IMR-90 (cell line): Measurements from ENCODE around the gene TSR1. TPM values are rescaled to one million over a fixed set of nuclear protein-coding genes. Genes with fewer than 3 reads are reported as not detected.

Source experiments
- ATAC-seq: fragments of 200-7000 bp; cut with Tn5 transposase; 2 replicates; pipeline ENCODE4 v1.9.1; 2020; ENCODE audit warnings: low read depth, mild to moderate bottlenecking, moderate library complexity
- BruUV-seq: library from RNA; stranded (reverse); fragments of 400-500 nt; replicated peaks from 2 replicates; lab custom pipeline; 2021; lab: Mats Ljungman, UMichigan
- CTCF ChIA-PET: fragments of 300-600 bp; formaldehyde crosslinking; extraction: SDS; loops from one replicate; lab custom pipeline; 2021; ENCODE audit warnings: antibody characterized with exemption; lab: Yijun Ruan, JAX
- POLR2A ChIA-PET: fragments of 300-600 bp; sonication (Branson Sonifier 250); formaldehyde crosslinking; loops from one replicate; lab custom pipeline; 2022; ENCODE audit warnings: antibody characterized with exemption; ENCODE audit not compliant: unreplicated experiment; lab: Charles Lee
- DNase-seq: peaks from one replicate; pipeline ENCODE4 v3.0.0; 2013
- H2AFZ ChIP-seq: replicated peaks from 2 replicates; pipeline ENCODE3; 2013; ENCODE audit warnings: low read length, mild to moderate bottlenecking; ENCODE audit not compliant: poor library complexity
- H2AK5ac ChIP-seq: 2 replicates; pipeline ENCODE4 v1.6.1; 2013; ENCODE audit warnings: low read depth, low read length, inconsistent platforms
- H2AK9ac ChIP-seq: replicated peaks from 2 replicates; pipeline ENCODE3; 2013; ENCODE audit warnings: mild to moderate bottlenecking, low read depth, low read length, moderate library complexity; ENCODE audit not compliant: poor library complexity
- H2BK120ac ChIP-seq: 2 replicates; pipeline ENCODE4 v1.6.1; 2013; ENCODE audit warnings: low read depth, low read length, inconsistent platforms
- H2BK15ac ChIP-seq: 3 replicates; pipeline ENCODE4 v1.6.1; 2013; ENCODE audit warnings: low read depth, low read length, inconsistent platforms
- H2BK20ac ChIP-seq: 2 replicates; pipeline ENCODE4 v1.6.1; 2013; ENCODE audit warnings: low read depth, mild to moderate bottlenecking, inconsistent platforms, low read length, moderate library complexity
- H2BK5ac ChIP-seq: 2 replicates; pipeline ENCODE4 v1.6.1; 2013; ENCODE audit warnings: mild to moderate bottlenecking, low read depth, low read length, inconsistent platforms; ENCODE audit not compliant: poor library complexity, severe bottlenecking
- H3K14ac ChIP-seq: replicated peaks from 2 replicates; pipeline ENCODE4 v1.6.1; 2013; ENCODE audit warnings: low read depth, low read length, inconsistent platforms
- H3K18ac ChIP-seq: 2 replicates; pipeline ENCODE4 v1.6.1; 2013; ENCODE audit warnings: low read depth, low read length, control low read depth
- H3K23ac ChIP-seq: 2 replicates; pipeline ENCODE4 v1.6.1; 2013; ENCODE audit warnings: low read depth, low read length, inconsistent platforms
- H3K27ac ChIP-seq: 2 replicates; pipeline ENCODE4 v1.5.1; 2013; ENCODE audit warnings: mild to moderate bottlenecking, control low read depth, low read length; ENCODE audit not compliant: insufficient read depth
- H3K27me3 ChIP-seq: 2 replicates; pipeline ENCODE4 v1.6.1; 2013; ENCODE audit warnings: low read length; ENCODE audit not compliant: control insufficient read depth, insufficient read depth
- H3K36me3 ChIP-seq: 2 replicates; pipeline ENCODE4 v1.6.1; 2013; ENCODE audit warnings: low read length, mixed read lengths; ENCODE audit not compliant: control insufficient read depth, insufficient read depth
- H3K4ac ChIP-seq: 2 replicates; pipeline ENCODE4 v1.6.1; 2013; ENCODE audit warnings: low read depth, low read length, inconsistent platforms
- H3K4me1 ChIP-seq: 2 replicates; pipeline ENCODE4 v1.6.1; 2013; ENCODE audit warnings: low read length, mixed read lengths; ENCODE audit not compliant: control insufficient read depth, insufficient read depth
- H3K4me2 ChIP-seq: 2 replicates; pipeline ENCODE4 v1.6.1; 2013; ENCODE audit warnings: low read depth, mild to moderate bottlenecking, control low read depth, low read length, moderate library complexity
- H3K4me3 ChIP-seq: 2 replicates; pipeline ENCODE4 v1.5.1; 2013; ENCODE audit warnings: low read depth, mild to moderate bottlenecking, control low read depth, low read length, moderate library complexity; ENCODE audit not compliant: insufficient read depth
- H3K56ac ChIP-seq: 2 replicates; pipeline ENCODE4 v1.6.1; 2013; ENCODE audit warnings: low read length, inconsistent platforms; ENCODE audit not compliant: insufficient read depth; ENCODE audit errors: extremely low read depth
- H3K79me1 ChIP-seq, 2 experiments: 2 replicates each; pipeline ENCODE4 v1.6.1; 2013; ENCODE audit warnings: low read length in 2 of 2, inconsistent platforms in 1 of 2, low read depth in 1 of 2
- H3K9ac ChIP-seq: 2 replicates; pipeline ENCODE4 v1.6.1; 2013; ENCODE audit warnings: low read depth, low read length, control low read depth
- H3K9me1 ChIP-seq: 2 replicates; pipeline ENCODE4 v1.6.1; 2013; ENCODE audit warnings: low read length, inconsistent platforms; ENCODE audit not compliant: insufficient read depth
- H3K9me3 ChIP-seq: 2 replicates; pipeline ENCODE4 v1.6.1; 2013; ENCODE audit warnings: low read length; ENCODE audit not compliant: control insufficient read depth, insufficient read depth
- H4K20me1 ChIP-seq: 2 replicates; pipeline ENCODE4 v1.6.1; 2013; ENCODE audit warnings: low read length, inconsistent platforms; ENCODE audit not compliant: insufficient read depth
- H4K5ac ChIP-seq: 2 replicates; pipeline ENCODE4 v1.6.1; 2013; ENCODE audit warnings: mild to moderate bottlenecking, low read depth, low read length, control low read depth
- H4K8ac ChIP-seq, 2 experiments: 2 replicates each; pipeline ENCODE4 v1.6.1; 2013; ENCODE audit warnings: low read depth in 2 of 2, low read length in 2 of 2, control low read depth in 1 of 2, inconsistent platforms in 1 of 2
- H4K91ac ChIP-seq: 2 replicates; pipeline ENCODE4 v1.6.1; 2013; ENCODE audit warnings: low read depth, low read length, inconsistent platforms; ENCODE audit not compliant: insufficient read depth
- FOS ChIP-seq: fragments of 150-350 bp; IDR thresholded peaks from 2 replicates; pipeline ENCODE4 v1.6.1; 2016; ENCODE audit warnings: low read depth, low read length
- MAZ ChIP-seq: IDR thresholded peaks from 2 replicates; pipeline ENCODE4 v1.6.1; 2012; ENCODE audit warnings: low read depth, mild to moderate bottlenecking, low read length, improper control_type of control experiment, moderate library complexity, borderline replicate concordance
- NFE2L2 ChIP-seq: fragments of 150-350 bp; IDR thresholded peaks from 2 replicates; pipeline ENCODE4 v1.6.1; 2016; ENCODE audit warnings: low read depth, mild to moderate bottlenecking, low read length
- RAD21 ChIP-seq: IDR thresholded peaks from 2 replicates; pipeline ENCODE4 v1.6.1; 2012; ENCODE audit warnings: low read length, improper control_type of control experiment
- RFX5 ChIP-seq: IDR thresholded peaks from 2 replicates; pipeline ENCODE4 v1.8.0; 2012; ENCODE audit warnings: low read depth, mild to moderate bottlenecking, low read length, moderate library complexity
- SMC3 ChIP-seq: fragments of 150-350 bp; IDR thresholded peaks from 2 replicates; pipeline ENCODE4 v1.6.1; 2016; ENCODE audit warnings: low read depth, mild to moderate bottlenecking, antibody characterized with exemption, low read length, moderate library complexity
- WGBS, 2 experiments: methylation state at CpG; one replicate each; pipeline versions ENCODE4 v1.1.5 to v1.1.7; 2013; ENCODE audit warnings: missing lambda C conversion rate in 2 of 2; ENCODE audit not compliant: insufficient read length in 1 of 2; ENCODE audit errors: extremely low coverage in 2 of 2; 5-methylcytosine and 5-hydroxymethylcytosine counted together
- dilution Hi-C: fragments of 300-500 bp; cut with HindIII; formaldehyde crosslinking; loops from one replicate; pipeline ENCODE4 v1.14.3; 2018; ENCODE audit warnings: low sequenced_read_pairs; ENCODE audit not compliant: unreplicated experiment
- in situ Hi-C: fragments of 300-500 bp; cut with MboI; formaldehyde crosslinking; loops from 3 replicates; pipeline ENCODE4 v1.14.3; 2019; ENCODE audit warnings: low sequenced_read_pairs, inconsistent platforms, mixed read lengths
- intact Hi-C: fragments of 100-400 bp; cut with micrococcal nuclease; formaldehyde crosslinking; loops from 2 replicates; pipeline ENCODE4 v1.10.0; 2022
- polyA plus RNA-seq, 3 experiments: library from polyadenylated mRNA; depleted of rRNA; stranded (reverse); fragments of >200 nt; gene quantifications; 2 replicates each; pipeline ENCODE4 v1.2.3, GENCODE V29; 2012; ENCODE audit warnings: low replicate concordance in 1 of 3
- total RNA-seq: library from RNA; depleted of rRNA; stranded (reverse); fragments of >200 nt; gene quantifications from 2 replicates; pipeline ENCODE4 v1.2.3, GENCODE V29; 2012
- TF ChIP-seq, protein P1 (sequence below): conservative IDR thresholded peaks from 2 replicates; pipeline ENCODE4 v1.5.1; 2012; ENCODE audit warnings: mild to moderate bottlenecking, low read depth, low read length, improper control_type of control experiment
- TF ChIP-seq, protein P2 (sequence below): fragments of 150-350 bp; IDR thresholded peaks from 2 replicates; pipeline ENCODE4 v1.6.1; 2017; ENCODE audit warnings: mild to moderate bottlenecking, antibody characterized with exemption, low read length, low read depth
- TF ChIP-seq, protein P3 (sequence below): fragments of 150-350 bp; IDR thresholded peaks from 2 replicates; pipeline ENCODE4 v1.6.1; 2016; ENCODE audit warnings: low read depth, mild to moderate bottlenecking, low read length, moderate library complexity, borderline replicate concordance

The TSR1 gene
- total and polyA plus RNA-seq, 2 of the 4 experiments (the other 2 are of a cell fraction): 22.6 to 72.6 TPM

DNA sequence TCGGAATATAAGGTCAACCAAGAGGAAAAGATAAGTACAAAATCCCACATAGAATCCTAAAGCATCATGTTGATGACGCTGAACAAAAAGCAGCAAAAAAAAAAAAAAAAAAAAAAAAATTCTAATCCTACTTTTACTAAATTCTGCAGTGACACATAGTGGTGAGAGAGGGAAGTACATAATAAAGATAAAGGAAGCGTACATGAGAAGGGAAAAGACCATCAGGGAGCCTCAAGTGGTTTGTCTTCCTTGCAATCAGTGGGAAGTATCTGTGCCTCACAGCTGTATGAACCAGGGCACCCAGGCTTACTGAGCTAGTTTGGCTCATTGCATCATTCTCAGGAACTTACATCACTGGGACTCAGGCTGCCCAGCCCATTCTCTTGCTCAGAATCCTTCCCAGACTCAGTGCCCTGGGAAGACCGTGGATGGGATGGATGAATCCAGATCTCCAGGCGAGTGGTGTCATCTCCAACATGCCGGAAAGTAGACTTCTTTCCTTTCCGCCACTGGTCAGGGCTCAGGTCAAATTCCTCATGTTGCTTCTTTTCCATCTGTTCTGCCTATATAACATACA is 53.9 kb downstream of the TSR1 start (continued):
- TF ChIP-seq RFX5: no peak

DNA sequence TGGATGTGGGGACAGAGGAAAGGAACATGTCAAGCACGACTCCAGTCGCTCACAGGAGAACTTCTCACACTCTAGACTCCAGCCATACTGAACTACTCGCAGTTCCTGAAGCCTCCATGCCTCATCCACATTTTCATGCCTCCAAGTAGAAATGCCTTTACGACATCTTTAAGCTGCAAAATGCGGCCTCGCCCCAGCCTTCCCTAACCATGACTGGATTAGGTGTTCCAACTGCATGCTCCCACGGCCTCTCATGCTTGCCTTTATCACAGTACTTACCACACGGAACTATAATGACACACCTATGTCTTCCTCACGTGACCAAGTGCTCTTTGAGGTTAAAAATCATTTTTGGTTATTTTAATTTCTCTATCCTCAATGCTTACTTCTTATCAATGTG is 56.5 kb downstream of the TSR1 start:
- intact Hi-C loops: no loop called here
- no peaks in the 10 kb centered on the region for H3K27me3 ChIP-seq
- POLR2A ChIA-PET: no interaction called here
- no peak overlapping the region for H3K14ac ChIP-seq
- H4K91ac ChIP-seq: no peak overlapping the region
- no peak overlapping the region for H3K56ac ChIP-seq
- H2BK20ac ChIP-seq: no peak overlapping the region
- H3K18ac ChIP-seq: no peak overlapping the region
- H2BK15ac ChIP-seq: no peak overlapping the region
- CTCF ChIA-PET: interaction anchor here (0.6 kb wide), 1 partner anchor 396 kb away, joined by 3 read pairs; no protein-coding TSS in a partner anchor
- no peaks in the 10 kb centered on the region; the same call in 1 of the 2 replicates for H4K20me1 ChIP-seq
- peaks cover 31% of the 10 kb centered on the region for H3K36me3 ChIP-seq
- BruUV-seq: no TSS peak
- no peaks in the 10 kb centered on the region for H3K9me3 ChIP-seq
- ATAC-seq (no peak), DNase-seq (no peak)
- H3K9ac ChIP-seq: no peak overlapping the region
- in situ Hi-C loops: loop anchor here (10.0 kb wide), 1 partner anchor 375 kb away; no protein-coding TSS in a partner anchor
- no peak for TF ChIP-seq RAD21
- no peak for TF ChIP-seq RFX5
- no peak for TF ChIP-seq NFE2L2
- TF ChIP-seq, protein P1, sequence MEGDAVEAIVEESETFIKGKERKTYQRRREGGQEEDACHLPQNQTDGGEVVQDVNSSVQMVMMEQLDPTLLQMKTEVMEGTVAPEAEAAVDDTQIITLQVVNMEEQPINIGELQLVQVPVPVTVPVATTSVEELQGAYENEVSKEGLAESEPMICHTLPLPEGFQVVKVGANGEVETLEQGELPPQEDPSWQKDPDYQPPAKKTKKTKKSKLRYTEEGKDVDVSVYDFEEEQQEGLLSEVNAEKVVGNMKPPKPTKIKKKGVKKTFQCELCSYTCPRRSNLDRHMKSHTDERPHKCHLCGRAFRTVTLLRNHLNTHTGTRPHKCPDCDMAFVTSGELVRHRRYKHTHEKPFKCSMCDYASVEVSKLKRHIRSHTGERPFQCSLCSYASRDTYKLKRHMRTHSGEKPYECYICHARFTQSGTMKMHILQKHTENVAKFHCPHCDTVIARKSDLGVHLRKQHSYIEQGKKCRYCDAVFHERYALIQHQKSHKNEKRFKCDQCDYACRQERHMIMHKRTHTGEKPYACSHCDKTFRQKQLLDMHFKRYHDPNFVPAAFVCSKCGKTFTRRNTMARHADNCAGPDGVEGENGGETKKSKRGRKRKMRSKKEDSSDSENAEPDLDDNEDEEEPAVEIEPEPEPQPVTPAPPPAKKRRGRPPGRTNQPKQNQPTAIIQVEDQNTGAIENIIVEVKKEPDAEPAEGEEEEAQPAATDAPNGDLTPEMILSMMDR: no peak
- TF ChIP-seq, protein P2, sequence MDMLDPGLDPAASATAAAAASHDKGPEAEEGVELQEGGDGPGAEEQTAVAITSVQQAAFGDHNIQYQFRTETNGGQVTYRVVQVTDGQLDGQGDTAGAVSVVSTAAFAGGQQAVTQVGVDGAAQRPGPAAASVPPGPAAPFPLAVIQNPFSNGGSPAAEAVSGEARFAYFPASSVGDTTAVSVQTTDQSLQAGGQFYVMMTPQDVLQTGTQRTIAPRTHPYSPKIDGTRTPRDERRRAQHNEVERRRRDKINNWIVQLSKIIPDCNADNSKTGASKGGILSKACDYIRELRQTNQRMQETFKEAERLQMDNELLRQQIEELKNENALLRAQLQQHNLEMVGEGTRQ: no peak
- TF ChIP-seq SMC3: no peak
- no peak for TF ChIP-seq MAZ
- TF ChIP-seq FOS: no peak
- TF ChIP-seq, protein P3, sequence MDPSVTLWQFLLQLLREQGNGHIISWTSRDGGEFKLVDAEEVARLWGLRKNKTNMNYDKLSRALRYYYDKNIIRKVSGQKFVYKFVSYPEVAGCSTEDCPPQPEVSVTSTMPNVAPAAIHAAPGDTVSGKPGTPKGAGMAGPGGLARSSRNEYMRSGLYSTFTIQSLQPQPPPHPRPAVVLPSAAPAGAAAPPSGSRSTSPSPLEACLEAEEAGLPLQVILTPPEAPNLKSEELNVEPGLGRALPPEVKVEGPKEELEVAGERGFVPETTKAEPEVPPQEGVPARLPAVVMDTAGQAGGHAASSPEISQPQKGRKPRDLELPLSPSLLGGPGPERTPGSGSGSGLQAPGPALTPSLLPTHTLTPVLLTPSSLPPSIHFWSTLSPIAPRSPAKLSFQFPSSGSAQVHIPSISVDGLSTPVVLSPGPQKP: no peak
- H2BK120ac ChIP-seq: no peak overlapping the region
- H3K79me1 ChIP-seq: peaks cover 12 to 24% of the 10 kb centered on the region in 2 experiments
- H3K4me1 ChIP-seq: peaks cover 7% of the 10 kb centered on the region
- no peak overlapping the region for H3K27ac ChIP-seq
- H3K4me3 ChIP-seq: no peak overlapping the region
- H2AK9ac ChIP-seq: no peak overlapping the region
- no peak overlapping the region for H4K5ac ChIP-seq
- no peak overlapping the region for H3K4me2 ChIP-seq
- 95% methylated on average over 4 of the region's 9 CpGs; no CpG with 5 or more reads in 1 of the 2 experiments for WGBS, 2 experiments
- no peak overlapping the region for H3K23ac ChIP-seq
- no peak overlapping the region for H2BK5ac ChIP-seq
- no peak overlapping the region for H3K4ac ChIP-seq
- H4K8ac ChIP-seq: no peak overlapping the region
- no peaks in the 10 kb centered on the region for H3K9me1 ChIP-seq
- H2AFZ ChIP-seq: no peak overlapping the region
- H2AK5ac ChIP-seq: no peak overlapping the region
- dilution Hi-C loops: no loop called here
